Skeletal muscle tissue (tissue), 4 donors: ENCODE results near the gene SPHK2. TPM values are rescaled to one million over a fixed set of nuclear protein-coding genes. Genes with fewer than 3 reads are reported as not detected.
A peak's percentile ranks its signal among the peaks of the same experiment; 100 is the strongest.

Experiments used
- H3K27ac ChIP-seq: one replicate; pipeline ENCODE4 v1.7.0; 2013; ENCODE audit warnings: mild to moderate bottlenecking, low read depth, low read length, inconsistent platforms
- H3K27me3 ChIP-seq, 3 donors: one replicate each; pipeline ENCODE4 v1.7.0; 2013; ENCODE audit warnings: low read length in 3 of 3; ENCODE audit not compliant: control insufficient read depth in 3 of 3, insufficient read depth in 3 of 3
- H3K36me3 ChIP-seq, 3 donors: one replicate each; pipeline ENCODE4 v1.7.0; 2013; ENCODE audit warnings: low read length in 3 of 3; ENCODE audit not compliant: control insufficient read depth in 3 of 3, insufficient read depth in 3 of 3
- H3K4me1 ChIP-seq, 3 donors: one replicate each; pipeline ENCODE4 v1.7.0; 2013; ENCODE audit warnings: low read length in 3 of 3, mild to moderate bottlenecking in 3 of 3; ENCODE audit not compliant: control insufficient read depth in 3 of 3, insufficient read depth in 3 of 3
- H3K4me3 ChIP-seq, 3 donors: one replicate each; pipeline ENCODE4 v1.7.0; 2013; ENCODE audit warnings: low read length in 3 of 3
- H3K9ac ChIP-seq, 3 donors: one replicate each; pipeline ENCODE4 v1.7.0; 2013; ENCODE audit warnings: low read length in 3 of 3, mild to moderate bottlenecking in 3 of 3, moderate library complexity in 2 of 3, low read depth in 1 of 3
- H3K9me3 ChIP-seq, 3 donors: one replicate each; pipeline ENCODE4 v1.7.0; 2013; ENCODE audit warnings: low read length in 3 of 3; ENCODE audit not compliant: control insufficient read depth in 3 of 3
- total RNA-seq: library from RNA; depleted of rRNA; stranded (reverse); fragments of >200 nt; gene quantifications from one replicate; pipeline ENCODE4 v1.2.3, GENCODE V29; 2014
- donor health status: Osteomylitis.

The SPHK2 gene
- total RNA-seq, 1 donor from 2014 or later = 2.1 TPM

- peak within 1 kb of the TSS in 2 of 3 donors; percentile 51 to 79 for H3K9ac ChIP-seq
- no peaks in the 10 kb centered on the region for H3K9me3 ChIP-seq
- H3K27me3 ChIP-seq = no peaks in the 10 kb centered on the region
- H3K27ac ChIP-seq = peak within 1 kb of the TSS; percentile 77
- peak within 1 kb of the TSS in 1 of 3 donors; percentile 13 for H3K4me3 ChIP-seq
- peaks cover 41 to 64% (median 53%) of the 10 kb centered on the region in 3 donors for H3K4me1 ChIP-seq
- H3K36me3 ChIP-seq = peaks cover 22 to 30% (median 29%) of the 10 kb centered on the region in 3 donors
Measured at GRCh38 chr19:48614436-48615230, 4.7 kb upstream of the SPHK2 start, which contains the start of gene FAM83E. Gene FAM83E, minus strand, starts transcription at chr19:48615076. Its CDS starts 1,704 bp downstream, at chr19:48613372.

GRCh38 chr19:48615231-48616040 lies 3.9 kb upstream of the SPHK2 start:
- Histone ChIP-seq H3K27me3 (no peaks in the 10 kb centered on the region), H3K9me3 (no peaks in the 10 kb centered on the region), H3K36me3 (peaks cover 22 to 30% (median 29%) of the 10 kb centered on the region in 3 donors), H3K9ac (no peak overlapping the region), H3K27ac (no peak overlapping the region), H3K4me3 (no peak overlapping the region), H3K4me1 (peaks cover 47 to 71% (median 60%) of the 10 kb centered on the region in 3 donors)

GRCh38 chr19:48616041-48616436 lies 3.3 kb upstream of the SPHK2 start:
- H3K9me3 ChIP-seq = no peaks in the 10 kb centered on the region
- H3K27me3 ChIP-seq = no peaks in the 10 kb centered on the region
- no peak overlapping the region for H3K27ac ChIP-seq
- no peak overlapping the region for H3K4me3 ChIP-seq
- H3K9ac ChIP-seq = no peak overlapping the region
- peaks cover 47 to 71% (median 60%) of the 10 kb centered on the region in 3 donors for H3K4me1 ChIP-seq
- H3K36me3 ChIP-seq = peaks cover 22 to 30% (median 29%) of the 10 kb centered on the region in 3 donors

DNA sequence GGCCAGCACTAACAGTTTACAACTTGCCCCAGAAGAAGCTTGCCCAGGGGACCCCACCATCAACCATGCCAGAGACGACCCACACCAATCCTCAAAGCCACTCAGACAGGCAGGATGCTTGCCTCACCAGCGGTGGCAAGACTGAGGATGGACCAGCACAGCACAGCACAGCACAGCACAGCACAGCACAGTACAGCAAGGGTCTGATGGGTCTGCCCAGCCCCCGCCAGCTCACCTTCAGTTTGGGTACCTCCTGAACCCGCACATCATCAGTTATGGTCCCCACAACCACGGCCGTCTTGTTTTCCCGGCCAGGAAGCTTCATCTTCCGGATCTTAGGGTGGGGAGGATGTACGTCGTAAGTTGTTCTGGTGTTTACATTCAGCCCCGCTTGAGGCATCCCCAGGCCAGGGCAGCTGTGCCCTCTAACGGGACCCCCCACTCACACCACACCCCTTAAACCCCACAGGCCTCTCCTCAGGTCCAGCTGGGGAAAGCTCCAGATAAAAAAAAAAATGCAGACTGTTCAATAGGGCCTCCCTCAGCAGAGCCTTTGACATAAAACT lies 2.7 kb upstream of the SPHK2 start:
- H3K27me3 ChIP-seq = no peaks in the 10 kb centered on the region
- peak overlapping the region in 2 of 3 donors; percentile 20 to 40 for H3K9ac ChIP-seq
- H3K27ac ChIP-seq = no peak overlapping the region
- H3K4me3 ChIP-seq = no peak overlapping the region
- H3K36me3 ChIP-seq = peaks cover 22 to 31% (median 30%) of the 10 kb centered on the region in 3 donors
- no peaks in the 10 kb centered on the region for H3K9me3 ChIP-seq
- peaks cover 47 to 71% (median 60%) of the 10 kb centered on the region in 3 donors for H3K4me1 ChIP-seq

GRCh38 chr19:48617146-48617937 lies 2.0 kb upstream of the SPHK2 start:
- H3K4me3 ChIP-seq = peak overlapping the region; percentile 90 to 97 (median 95)
- peaks cover 47 to 71% (median 60%) of the 10 kb centered on the region in 3 donors for H3K4me1 ChIP-seq
- no peak overlapping the region for H3K27ac ChIP-seq
- H3K9ac ChIP-seq = peak overlapping the region; percentile 84 to 97 (median 92)
- no peaks in the 10 kb centered on the region for H3K27me3 ChIP-seq
- peaks cover 24 to 31% (median 30%) of the 10 kb centered on the region in 3 donors for H3K36me3 ChIP-seq
- no peaks in the 10 kb centered on the region for H3K9me3 ChIP-seq

- H3K27me3 ChIP-seq = no peaks in the 10 kb centered on the region
- H3K36me3 ChIP-seq = peaks cover 24 to 31% (median 30%) of the 10 kb centered on the region in 3 donors
- H3K9me3 ChIP-seq = no peaks in the 10 kb centered on the region
- H3K9ac ChIP-seq = peak overlapping the region; percentile 84 to 97 (median 92)
- peaks cover 43 to 65% (median 53%) of the 10 kb centered on the region in 3 donors for H3K4me1 ChIP-seq
- H3K27ac ChIP-seq = peak overlapping the region; percentile 80
- peak overlapping the region; percentile 90 to 97 (median 95) for H3K4me3 ChIP-seq
Measured at GRCh38 chr19:48618278-48618915, 909 bp upstream of the SPHK2 start.

DNA sequence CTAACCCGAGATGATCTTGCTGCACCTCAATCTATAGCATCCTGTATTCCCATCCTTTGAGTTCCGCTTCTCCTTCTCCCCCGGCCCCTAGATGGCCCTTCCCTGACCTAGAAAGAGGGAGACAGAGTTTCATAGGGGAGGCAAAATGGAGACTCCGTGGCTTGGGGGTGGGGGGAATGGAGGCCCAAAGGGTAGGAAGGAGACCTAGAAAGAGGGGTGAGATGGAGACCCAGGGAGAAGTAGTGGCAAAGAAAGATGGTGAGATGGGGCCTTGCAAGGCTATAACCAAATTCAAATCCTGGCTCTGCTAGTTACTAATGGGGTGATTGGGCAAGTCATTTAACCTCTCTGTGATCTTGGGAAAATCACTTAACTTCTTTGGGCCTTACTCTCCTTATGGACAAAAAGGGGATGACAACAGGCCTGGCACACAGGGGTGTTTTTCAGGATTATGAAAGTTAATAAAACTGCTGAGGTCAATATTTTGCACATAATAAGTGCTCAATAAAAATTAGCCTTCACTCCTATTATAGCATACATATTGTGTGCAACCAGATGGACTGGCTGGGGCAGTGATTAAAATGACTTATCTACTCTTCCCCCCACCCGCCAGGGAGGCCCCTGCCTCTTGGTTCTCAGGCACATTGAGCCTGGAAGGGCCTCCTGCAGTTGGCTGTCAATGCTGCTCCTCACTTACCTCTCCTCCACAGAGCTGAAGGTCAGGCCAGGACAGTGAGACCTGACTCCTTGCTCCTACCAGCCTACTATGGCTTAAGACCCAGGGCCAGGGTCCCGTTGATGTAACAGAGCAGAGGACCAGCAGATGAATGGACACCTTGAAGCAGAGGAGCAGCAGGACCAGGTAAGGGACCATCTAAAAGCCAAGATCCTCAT lies 633 bp downstream of the SPHK2 start:
- H3K36me3 ChIP-seq = peaks cover 24 to 29% (median 28%) of the 10 kb centered on the region in 3 donors
- H3K4me1 ChIP-seq = peaks cover 44 to 63% (median 49%) of the 10 kb centered on the region in 3 donors
- H3K4me3 ChIP-seq = peak overlapping the region; percentile 91 to 97 (median 95)
- peak overlapping the region; percentile 87 for H3K27ac ChIP-seq
- H3K9me3 ChIP-seq = no peaks in the 10 kb centered on the region
- H3K27me3 ChIP-seq = no peaks in the 10 kb centered on the region
- H3K9ac ChIP-seq = peak overlapping the region; percentile 86 to 94 (median 89)

DNA sequence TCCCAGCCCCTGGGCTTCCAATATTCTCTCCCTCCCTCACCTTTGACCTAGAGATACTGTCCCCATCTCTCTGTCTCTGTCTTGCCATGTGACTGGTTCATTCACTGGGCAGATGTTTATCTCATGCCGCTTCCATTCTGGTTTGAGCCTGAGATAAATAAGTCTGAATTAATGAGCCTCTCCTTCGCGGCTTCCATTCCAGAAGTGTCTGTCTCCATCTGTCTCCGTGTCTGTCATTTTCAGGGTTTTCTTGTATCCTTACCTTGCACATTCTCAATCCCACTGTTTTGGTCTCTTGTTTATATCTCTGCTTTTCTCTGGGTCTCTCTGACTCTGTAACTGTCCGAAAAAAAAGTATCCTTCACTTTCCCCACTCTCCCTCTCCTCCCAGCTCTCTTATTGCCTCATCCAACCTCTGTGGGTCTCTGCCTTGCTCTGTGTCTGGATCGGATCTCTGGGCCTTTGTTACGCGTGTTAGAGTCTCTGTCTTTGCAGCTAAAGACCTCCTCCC lies 4.3 kb downstream of the SPHK2 start:
- Histone ChIP-seq H3K27me3 (no peaks in the 10 kb centered on the region), H3K9ac (peak overlapping the region; percentile 66 to 75 (median 70)), H3K27ac (peak overlapping the region; percentile 71), H3K9me3 (no peaks in the 10 kb centered on the region), H3K4me3 (peak overlapping the region; percentile 69 to 72 (median 69)), H3K36me3 (peaks cover 0 to 3% (median 2%) of the 10 kb centered on the region in 3 donors), H3K4me1 (peaks cover 28 to 35% (median 34%) of the 10 kb centered on the region in 3 donors)
